Measurements from ENCODE around the gene SOX5.

Gene SOX5

GRCh38 chr12:23659131-23659530 lies 290.3 kb downstream of the SOX5 start:
- Histone ChIP-seq H3K4me1 (no peaks in the 10 kb centered on the region), H3K9ac (no peak overlapping the region), H3K27ac (no peak overlapping the region), H4K20me1 (no peaks in the 10 kb centered on the region), H3K4me2 (no peak overlapping the region), H3K4me3 (no peak overlapping the region), H3K27me3 (no peaks in the 10 kb centered on the region), H3K9me3 (replicated peaks in 1 of 11) (no peaks in the 10 kb centered on the region), H3K36me3 (no peaks in the 10 kb centered on the region)
- TF ChIP-seq Cebpa-rat (IDR thresholded peaks at IDR 0.05), result no peak

GRCh38 chr12:23657598-23657997 lies 291.9 kb downstream of the SOX5 start:
- Histone ChIP-seq H3K9me3 (replicated peaks in 1 of 11) (no peaks in the 10 kb centered on the region), H3K27ac (no peak overlapping the region), H4K20me1 (no peaks in the 10 kb centered on the region), H3K9ac (no peak overlapping the region), H3K27me3 (no peaks in the 10 kb centered on the region), H3K4me1 (no peaks in the 10 kb centered on the region), H3K4me2 (no peak overlapping the region), H3K36me3 (no peaks in the 10 kb centered on the region), H3K4me3 (no peak overlapping the region)
- no peak for TF ChIP-seq Cebpa-rat (IDR thresholded peaks at IDR 0.05)

- Histone ChIP-seq H3K27ac (no peak overlapping the region), H4K20me1 (no peaks in the 10 kb centered on the region), H3K9ac (no peak overlapping the region), H3K36me3 (no peaks in the 10 kb centered on the region), H3K27me3 (no peaks in the 10 kb centered on the region), H3K4me1 (no peaks in the 10 kb centered on the region), H3K9me3 (replicated peaks in 1 of 11) (no peaks in the 10 kb centered on the region), H3K4me2 (no peak overlapping the region), H3K4me3 (no peak overlapping the region)
- TF ChIP-seq Cebpa-rat (IDR thresholded peaks at IDR 0.05), result no peak
Measured at GRCh38 chr12:23655884-23656283, 293.6 kb downstream of the SOX5 start.

- H3K27me3 ChIP-seq, result no peaks in the 10 kb centered on the region
- no peak overlapping the region for H3K9ac ChIP-seq
- no peaks in the 10 kb centered on the region for H3K36me3 ChIP-seq
- H4K20me1 ChIP-seq, result no peaks in the 10 kb centered on the region
- TF ChIP-seq Cebpa-rat (IDR thresholded peaks at IDR 0.05), result peak in 2 of 11 experiments; percentile 62 to 69; a peak in 3 of 22 replicates
- H3K27ac ChIP-seq, result no peak overlapping the region
- no peak overlapping the region for H3K4me2 ChIP-seq
- no peaks in the 10 kb centered on the region for H3K4me1 ChIP-seq
- H3K9me3 ChIP-seq (replicated peaks in 1 of 11), result no peaks in the 10 kb centered on the region
- H3K4me3 ChIP-seq, result no peak overlapping the region
Measured at GRCh38 chr12:23655112-23655511, 294.4 kb downstream of the SOX5 start.

- Histone ChIP-seq H3K27me3 (no peaks in the 10 kb centered on the region), H3K9ac (no peak overlapping the region), H3K27ac (no peak overlapping the region), H3K4me3 (no peak overlapping the region), H4K20me1 (no peaks in the 10 kb centered on the region), H3K4me1 (no peaks in the 10 kb centered on the region), H3K4me2 (no peak overlapping the region), H3K36me3 (no peaks in the 10 kb centered on the region), H3K9me3 (replicated peaks in 1 of 11) (peaks cover 0 to 7% (median 0%) of the 10 kb centered on the region in 11 experiments; a peak in 1 of 22 replicates)
- no peak for TF ChIP-seq Cebpa-rat (IDR thresholded peaks at IDR 0.05)
Measured at GRCh38 chr12:23648546-23648945, 300.9 kb downstream of the SOX5 start.

GRCh38 chr12:23640754-23641153 lies 308.7 kb downstream of the SOX5 start:
- Histone ChIP-seq H3K4me2 (no peak overlapping the region), H3K4me1 (no peaks in the 10 kb centered on the region), H3K36me3 (no peaks in the 10 kb centered on the region), H3K9ac (no peak overlapping the region), H4K20me1 (no peaks in the 10 kb centered on the region), H3K27me3 (no peaks in the 10 kb centered on the region), H3K9me3 (replicated peaks in 1 of 11) (no peaks in the 10 kb centered on the region), H3K4me3 (no peak overlapping the region), H3K27ac (no peak overlapping the region)
- no peak for TF ChIP-seq Cebpa-rat (IDR thresholded peaks at IDR 0.05)

GRCh38 chr12:23634344-23634743 lies 315.1 kb downstream of the SOX5 start:
- no peaks in the 10 kb centered on the region for H3K27me3 ChIP-seq
- H4K20me1 ChIP-seq, result no peaks in the 10 kb centered on the region
- no peak for TF ChIP-seq Cebpa-rat (IDR thresholded peaks at IDR 0.05)
- H3K4me2 ChIP-seq, result no peak overlapping the region
- H3K9me3 ChIP-seq (replicated peaks in 1 of 11), result no peaks in the 10 kb centered on the region
- no peak overlapping the region for H3K9ac ChIP-seq
- no peak overlapping the region for H3K27ac ChIP-seq
- no peak overlapping the region for H3K4me3 ChIP-seq
- no peaks in the 10 kb centered on the region for H3K36me3 ChIP-seq
- no peaks in the 10 kb centered on the region for H3K4me1 ChIP-seq

- no peaks in the 10 kb centered on the region for H3K27me3 ChIP-seq
- no peak for TF ChIP-seq Cebpa-rat (IDR thresholded peaks at IDR 0.05)
- no peak overlapping the region for H3K27ac ChIP-seq
- no peaks in the 10 kb centered on the region for H4K20me1 ChIP-seq
- no peaks in the 10 kb centered on the region for H3K4me1 ChIP-seq
- H3K4me3 ChIP-seq, result no peak overlapping the region
- H3K4me2 ChIP-seq, result no peak overlapping the region
- H3K36me3 ChIP-seq, result no peaks in the 10 kb centered on the region
- H3K9ac ChIP-seq, result no peak overlapping the region
- no peaks in the 10 kb centered on the region for H3K9me3 ChIP-seq (replicated peaks in 1 of 11)
Measured at GRCh38 chr12:23631786-23632377, 317.6 kb downstream of the SOX5 start.

- H3K9me3 ChIP-seq (replicated peaks in 1 of 11), result no peaks in the 10 kb centered on the region
- no peak overlapping the region for H3K9ac ChIP-seq
- no peak overlapping the region for H3K4me2 ChIP-seq
- H3K27ac ChIP-seq, result no peak overlapping the region
- no peaks in the 10 kb centered on the region for H3K36me3 ChIP-seq
- H3K27me3 ChIP-seq, result no peaks in the 10 kb centered on the region
- no peak overlapping the region for H3K4me3 ChIP-seq
- no peaks in the 10 kb centered on the region for H4K20me1 ChIP-seq
- no peak for TF ChIP-seq Cebpa-rat (IDR thresholded peaks at IDR 0.05)
- H3K4me1 ChIP-seq, result no peaks in the 10 kb centered on the region
Measured at GRCh38 chr12:23630524-23630923, 318.9 kb downstream of the SOX5 start.

GRCh38 chr12:23628806-23629205 lies 320.7 kb downstream of the SOX5 start:
- no peaks in the 10 kb centered on the region for H4K20me1 ChIP-seq
- H3K4me2 ChIP-seq, result no peak overlapping the region
- H3K27ac ChIP-seq, result no peak overlapping the region
- H3K4me3 ChIP-seq, result no peak overlapping the region
- no peak for TF ChIP-seq Cebpa-rat (IDR thresholded peaks at IDR 0.05)
- no peaks in the 10 kb centered on the region for H3K9me3 ChIP-seq (replicated peaks in 1 of 11)
- H3K9ac ChIP-seq, result no peak overlapping the region
- H3K27me3 ChIP-seq, result no peaks in the 10 kb centered on the region
- H3K36me3 ChIP-seq, result no peaks in the 10 kb centered on the region
- no peaks in the 10 kb centered on the region for H3K4me1 ChIP-seq
